SK-N-SH (cell line): ENCODE data around the gene CAMK2N1.

Experiments used
- CTCF ChIP-seq: fragments of 200-600 bp; sonication (generic); IDR thresholded peaks from 2 replicates; pipeline ENCODE4 v1.6.1; 2017; ENCODE audit warnings: antibody characterized with exemption, mild to moderate bottlenecking, moderate library complexity
- POLR2AphosphoS5 ChIP-seq: IDR thresholded peaks from 2 replicates; pipeline ENCODE4 v1.6.1; 2012; ENCODE audit warnings: low read depth, low read length
- RAD21 ChIP-seq: IDR thresholded peaks from 2 replicates; pipeline ENCODE4 v1.6.1; 2012; ENCODE audit warnings: mild to moderate bottlenecking, low read length

- TF ChIP-seq POLR2AphosphoS5 (no peak), RAD21 (no peak), CTCF (no peak)
These were observed 15.8 kb downstream of the CAMK2N1 start for GRCh38 chr1:20470194-20470593.
